HG03095 (cell line): ENCODE data around the gene USP1.

Experiments used
- ATAC-seq: cut with Tn5 transposase; IDR thresholded peaks from one replicate; pipeline ENCODE4 v1.9.1; 2021; ENCODE audit warnings: moderate library complexity; ENCODE audit not compliant: unreplicated experiment

The USP1 gene

GRCh38 chr1:62436466-62437272, at the start of gene USP1:
Gene USP1, plus strand, starts transcription at chr1:62437049. Its CDS starts 2,819 bp downstream, at chr1:62439868.
- peak; percentile 75 for ATAC-seq

GRCh38 chr1:62389531-62389930, 47.3 kb upstream of the USP1 start:
- ATAC-seq: no peak

GRCh38 chr1:62390071-62390470, 46.8 kb upstream of the USP1 start:
- no peak for ATAC-seq

- ATAC-seq: peak; percentile 80
These were observed 45.4 kb upstream of the USP1 start for GRCh38 chr1:62391369-62391971.

- no peak for ATAC-seq
These were observed 43.9 kb upstream of the USP1 start for GRCh38 chr1:62392951-62393350.

GRCh38 chr1:62394646-62395045, 42.2 kb upstream of the USP1 start:
- no peak for ATAC-seq

GRCh38 chr1:62395291-62395690, 41.6 kb upstream of the USP1 start:
- ATAC-seq: no peak

GRCh38 chr1:62396871-62397270, 40.0 kb upstream of the USP1 start:
- no peak for ATAC-seq

GRCh38 chr1:62397301-62397700, 39.5 kb upstream of the USP1 start:
- ATAC-seq: no peak

GRCh38 chr1:62398377-62398776, 38.5 kb upstream of the USP1 start:
- ATAC-seq: no peak

GRCh38 chr1:62401034-62401760, 35.7 kb upstream of the USP1 start:
- no peak for ATAC-seq

- no peak for ATAC-seq
These were observed 31.6 kb upstream of the USP1 start for GRCh38 chr1:62405247-62405646.

GRCh38 chr1:62406576-62406975, 30.3 kb upstream of the USP1 start:
- no peak for ATAC-seq

GRCh38 chr1:62407398-62408009, 29.3 kb upstream of the USP1 start:
- ATAC-seq: no peak

- no peak for ATAC-seq
These were observed 21.2 kb upstream of the USP1 start for GRCh38 chr1:62415687-62416086.

GRCh38 chr1:62417351-62417999, 19.4 kb upstream of the USP1 start:
- no peak for ATAC-seq

- ATAC-seq: no peak
These were observed 16.6 kb upstream of the USP1 start for GRCh38 chr1:62420214-62420613.

GRCh38 chr1:62423580-62424242, 13.1 kb upstream of the USP1 start:
- ATAC-seq: no peak

GRCh38 chr1:62424411-62424810, 12.4 kb upstream of the USP1 start:
- ATAC-seq: no peak

- ATAC-seq: no peak
These were observed 11.8 kb upstream of the USP1 start for GRCh38 chr1:62425041-62425440.
